HG03097 (cell line): ENCODE measurements around the gene MPDU1.
"Not testable (repeated sequence)": the region's sequence is repeated elsewhere in the genome, so short reads cannot be mapped to it uniquely, and the experiment has no call there.

Experiments used
- ATAC-seq: cut with Tn5 transposase; IDR thresholded peaks from one replicate; pipeline ENCODE4 v1.9.1; 2021; ENCODE audit not compliant: unreplicated experiment, low FRiP score

MPDU1 gene

GRCh38 chr17:7579834-7580603 is 3.6 kb upstream of the MPDU1 start:
- no peak for ATAC-seq

- ATAC-seq: no peak
Observed at GRCh38 chr17:7580604-7581575, 2.8 kb upstream of the MPDU1 start.

- ATAC-seq: no peak
Observed at GRCh38 chr17:7582396-7583252, 1.0 kb upstream of the MPDU1 start.

GRCh38 chr17:7586673-7587419 is 3.2 kb downstream of the MPDU1 start:
- no peak for ATAC-seq

GRCh38 chr17:7587420-7588151 is 3.9 kb downstream of the MPDU1 start:
- ATAC-seq: no peak

- no peak for ATAC-seq
Observed at GRCh38 chr17:7588553-7589203, 5.0 kb downstream of the MPDU1 start.

- no peak for ATAC-seq
Observed at GRCh38 chr17:7589204-7589868, 5.7 kb downstream of the MPDU1 start.

GRCh38 chr17:7589891-7590691 is 6.4 kb downstream of the MPDU1 start, which contains the start of gene SOX15:
Gene SOX15 (minus strand): TSS chr17:7590094. CDS start chr17:7589676, 418 bp downstream.
- no peak for ATAC-seq

- no peak for ATAC-seq
Observed at GRCh38 chr17:7590743-7591142, 7.1 kb downstream of the MPDU1 start.

GRCh38 chr17:7591596-7591995 is 7.9 kb downstream of the MPDU1 start:
- ATAC-seq: no peak

GRCh38 chr17:7592422-7593021 is 8.9 kb downstream of the MPDU1 start:
- ATAC-seq: no peak

- no peak for ATAC-seq
Observed at GRCh38 chr17:7593296-7593695, 9.6 kb downstream of the MPDU1 start.

GRCh38 chr17:7597561-7597960 is 13.9 kb downstream of the MPDU1 start:
- ATAC-seq: not testable (repeated sequence)

- ATAC-seq: no peak
Observed at GRCh38 chr17:7606280-7606679, 22.6 kb downstream of the MPDU1 start.

- ATAC-seq: no peak
Observed at GRCh38 chr17:7610641-7611040, 27.0 kb downstream of the MPDU1 start.

GRCh38 chr17:7611635-7612293 is 28.1 kb downstream of the MPDU1 start:
- ATAC-seq: no peak

- no peak for ATAC-seq
Observed at GRCh38 chr17:7612294-7612640, 28.6 kb downstream of the MPDU1 start.
